Colonic mucosa (tissue), 4 donors: ENCODE measurements around the gene COMMD1. TPM values are rescaled to one million over a fixed set of nuclear protein-coding genes. Genes with fewer than 3 reads are reported as not detected.
A peak's percentile ranks its signal among the peaks of the same experiment; 100 is the strongest.

ENCODE experiments used
- DNase-seq: peaks from one replicate; pipeline ENCODE4 v3.0.0-alpha.2; 2020
- H3K27ac ChIP-seq: fragments of 200-600 bp; one replicate; pipeline ENCODE4 v1.8.0; 2021
- H3K27me3 ChIP-seq: fragments of 200-600 bp; one replicate; pipeline ENCODE4 v1.8.0; 2021
- H3K36me3 ChIP-seq: fragments of 200-600 bp; one replicate; pipeline ENCODE4 v1.8.0; 2021
- H3K4me1 ChIP-seq: fragments of 200-600 bp; one replicate; pipeline ENCODE4 v1.8.0; 2021; ENCODE audit warnings: mild to moderate bottlenecking
- H3K4me3 ChIP-seq: fragments of 200-600 bp; one replicate; pipeline ENCODE4 v1.8.0; 2021
- H3K9ac ChIP-seq, 2 donors: one replicate each; pipeline ENCODE4 v1.7.0; 2013; ENCODE audit warnings: control low read depth in 2 of 2, low read depth in 2 of 2, low read length in 2 of 2
- H3K9me3 ChIP-seq: fragments of 200-600 bp; one replicate; pipeline ENCODE4 v1.8.0; 2021
- intact Hi-C: fragments of 100-400 bp; cut with DNase I; formaldehyde crosslinking; loops from one replicate; pipeline ENCODE4 v1.14.1; 2022
- total RNA-seq, 2 donors: library from RNA; stranded (reverse); fragmentation: NEBNext Ultra II Directional in 1 of 2; extraction: Animal tissue kit (Norgen Biotek cat#: 25700) in 1 of 2; gene quantifications; one replicate each; pipeline ENCODE4 v1.2.1, GENCODE V29; 2021
- TF ChIP-seq, protein P1 (sequence below): fragments of 200-600 bp; IDR thresholded peaks from one replicate; pipeline ENCODE4 v1.8.0; 2022; ENCODE audit warnings: antibody characterized with exemption, mild to moderate bottlenecking
- donor health status: healthy.
- donor health status: DM: no; HTN: no; CAD: no.
- donor health status: DM: no; HTN: no; CAD: no.

Gene COMMD1
- total RNA-seq, 2 donors from 2014 or later, result 22.2 to 24.4 TPM

- Histone ChIP-seq H3K4me1 (no peaks in the 10 kb centered on the region), H3K27ac (no peak overlapping the region), H3K4me3 (no peak overlapping the region), H3K9ac (no peak overlapping the region), H3K27me3 (no peaks in the 10 kb centered on the region), H3K36me3 (no peaks in the 10 kb centered on the region), H3K9me3 (no peaks in the 10 kb centered on the region)
- intact Hi-C loops, result loop anchor here (5.0 to 10.0 kb wide), 3 partner anchors 79 to 419 kb away; partner anchors contain the start of gene B3GNT2
- peak; percentile 25 for DNase-seq
- TF ChIP-seq, protein P1, sequence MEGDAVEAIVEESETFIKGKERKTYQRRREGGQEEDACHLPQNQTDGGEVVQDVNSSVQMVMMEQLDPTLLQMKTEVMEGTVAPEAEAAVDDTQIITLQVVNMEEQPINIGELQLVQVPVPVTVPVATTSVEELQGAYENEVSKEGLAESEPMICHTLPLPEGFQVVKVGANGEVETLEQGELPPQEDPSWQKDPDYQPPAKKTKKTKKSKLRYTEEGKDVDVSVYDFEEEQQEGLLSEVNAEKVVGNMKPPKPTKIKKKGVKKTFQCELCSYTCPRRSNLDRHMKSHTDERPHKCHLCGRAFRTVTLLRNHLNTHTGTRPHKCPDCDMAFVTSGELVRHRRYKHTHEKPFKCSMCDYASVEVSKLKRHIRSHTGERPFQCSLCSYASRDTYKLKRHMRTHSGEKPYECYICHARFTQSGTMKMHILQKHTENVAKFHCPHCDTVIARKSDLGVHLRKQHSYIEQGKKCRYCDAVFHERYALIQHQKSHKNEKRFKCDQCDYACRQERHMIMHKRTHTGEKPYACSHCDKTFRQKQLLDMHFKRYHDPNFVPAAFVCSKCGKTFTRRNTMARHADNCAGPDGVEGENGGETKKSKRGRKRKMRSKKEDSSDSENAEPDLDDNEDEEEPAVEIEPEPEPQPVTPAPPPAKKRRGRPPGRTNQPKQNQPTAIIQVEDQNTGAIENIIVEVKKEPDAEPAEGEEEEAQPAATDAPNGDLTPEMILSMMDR, result peak; percentile 54
These were observed 88.0 kb downstream of the COMMD1 start for GRCh38 chr2:61993422-61994024.

DNA sequence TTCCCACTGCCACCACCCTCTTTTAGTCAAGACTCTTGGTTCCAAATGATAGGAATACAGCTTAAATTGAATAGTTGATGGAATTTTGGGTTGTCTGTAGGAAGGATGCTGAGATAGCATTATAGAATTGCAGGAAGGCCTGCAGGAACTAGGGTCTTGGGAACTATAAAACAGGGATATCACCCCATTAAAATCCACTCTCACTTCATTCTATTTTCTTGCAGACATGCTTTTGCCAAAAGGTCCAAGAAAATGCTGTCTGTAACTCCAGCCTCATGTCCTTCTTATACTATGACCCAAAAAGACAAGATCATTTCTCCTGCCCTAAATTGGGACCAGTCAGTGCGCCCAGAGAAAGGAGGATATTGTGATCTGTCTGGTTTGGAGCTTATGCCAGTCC, 89.1 kb downstream of the COMMD1 start:
- H3K4me1 ChIP-seq, result no peaks in the 10 kb centered on the region
- H3K27ac ChIP-seq, result no peak overlapping the region
- DNase-seq, result no peak
- H3K4me3 ChIP-seq, result no peak overlapping the region
- no peaks in the 10 kb centered on the region for H3K27me3 ChIP-seq
- H3K36me3 ChIP-seq, result no peaks in the 10 kb centered on the region
- intact Hi-C loops, result loop anchor here (5.0 to 10.0 kb wide), 3 partner anchors 80 to 418 kb away; partner anchors contain the start of gene B3GNT2
- H3K9ac ChIP-seq, result no peak overlapping the region
- TF ChIP-seq, protein P1, result no peak
- H3K9me3 ChIP-seq, result no peaks in the 10 kb centered on the region

GRCh38 chr2:61995065-61995464, 89.6 kb downstream of the COMMD1 start:
- TF ChIP-seq, protein P1, result no peak
- intact Hi-C loops, result loop anchor here (10.0 kb wide), 2 partner anchors 80 to 200 kb away; partner anchors contain the start of gene B3GNT2
- Histone ChIP-seq H3K36me3 (no peaks in the 10 kb centered on the region), H3K4me3 (no peak overlapping the region), H3K9me3 (no peaks in the 10 kb centered on the region), H3K27ac (no peak overlapping the region), H3K9ac (no peak overlapping the region), H3K4me1 (no peaks in the 10 kb centered on the region), H3K27me3 (no peaks in the 10 kb centered on the region)
- no peak for DNase-seq

- H3K27ac ChIP-seq, result no peak overlapping the region
- no peak overlapping the region for H3K4me3 ChIP-seq
- H3K27me3 ChIP-seq, result no peaks in the 10 kb centered on the region
- intact Hi-C loops, result loop anchor here (10.0 kb wide), 2 partner anchors 81 to 199 kb away; partner anchors contain the start of gene B3GNT2
- H3K9ac ChIP-seq, result no peak overlapping the region
- DNase-seq, result no peak
- no peaks in the 10 kb centered on the region for H3K36me3 ChIP-seq
- H3K4me1 ChIP-seq, result no peaks in the 10 kb centered on the region
- TF ChIP-seq, protein P1, result no peak
- H3K9me3 ChIP-seq, result no peaks in the 10 kb centered on the region
These were observed 90.0 kb downstream of the COMMD1 start for GRCh38 chr2:61995515-61995914.

DNA sequence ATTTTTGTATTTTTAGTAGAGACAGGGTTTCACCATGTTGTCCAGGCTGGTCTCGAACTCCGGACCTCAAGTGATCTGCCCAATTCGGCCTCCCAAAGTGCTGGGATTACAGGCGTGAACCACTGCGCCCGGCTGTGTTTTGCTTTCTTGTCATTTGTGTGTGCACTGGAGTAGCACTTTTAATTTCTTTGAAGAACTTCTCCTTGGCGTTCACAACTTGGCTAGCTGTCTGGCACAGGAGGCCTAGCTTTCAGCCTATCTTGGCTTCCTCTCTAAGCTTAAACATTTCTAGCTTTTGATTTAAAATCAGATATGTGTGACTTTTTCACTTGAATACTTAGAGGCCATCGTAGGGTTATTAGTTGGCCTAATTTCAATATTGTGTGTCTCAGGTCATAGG, 93.0 kb downstream of the COMMD1 start:
- intact Hi-C loops, result loop anchor here (10.0 kb wide), 2 partner anchors 84 to 196 kb away; partner anchors contain the start of gene B3GNT2

More for the DNA sequence above, 93.0 kb downstream of the COMMD1 start:
- H3K9ac ChIP-seq, result no peak overlapping the region
- H3K9me3 ChIP-seq, result no peaks in the 10 kb centered on the region
- H3K27me3 ChIP-seq, result no peaks in the 10 kb centered on the region
- no peaks in the 10 kb centered on the region for H3K36me3 ChIP-seq
- H3K4me3 ChIP-seq, result no peak overlapping the region
- DNase-seq, result no peak
- no peak overlapping the region for H3K27ac ChIP-seq
- TF ChIP-seq, protein P1, result no peak
- H3K4me1 ChIP-seq, result no peaks in the 10 kb centered on the region
